Osteoblast (primary cell): ENCODE measurements around the gene STK35. TPM values are rescaled to one million over a fixed set of nuclear protein-coding genes. Genes with fewer than 3 reads are reported as not detected.
A peak's percentile ranks its signal among the peaks of the same experiment; 100 is the strongest.
"Not testable (repeated sequence)": the region's sequence is repeated elsewhere in the genome, so short reads cannot be mapped to it uniquely, and the experiment has no call there.

Source experiments
- DNase-seq: peaks from one replicate; pipeline ENCODE4 v3.0.0; 2011; ENCODE audit warnings: low spot score, mixed read lengths; ENCODE audit not compliant: insufficient read length; ENCODE audit errors: missing footprints
- H2AFZ ChIP-seq: 2 replicates; pipeline ENCODE4 v1.6.0; 2011; ENCODE audit warnings: mild to moderate bottlenecking, low read length
- H3K27ac ChIP-seq: 2 replicates; pipeline ENCODE4 v1.5.1; 2011; ENCODE audit warnings: mild to moderate bottlenecking, low read depth, low read length, moderate library complexity
- H3K27me3 ChIP-seq: 2 replicates; pipeline ENCODE4 v1.6.0; 2012; ENCODE audit warnings: mild to moderate bottlenecking, control low read depth, inconsistent platforms, low read length, moderate library complexity; ENCODE audit not compliant: insufficient read depth
- H3K36me3 ChIP-seq: 2 replicates; pipeline ENCODE4 v1.5.1; 2011; ENCODE audit warnings: mild to moderate bottlenecking, low read length, control low read depth, moderate library complexity; ENCODE audit not compliant: insufficient read depth
- H3K4me1 ChIP-seq: 2 replicates; pipeline ENCODE4 v1.5.1; 2011; ENCODE audit warnings: mild to moderate bottlenecking, low read length, control low read depth, moderate library complexity; ENCODE audit not compliant: insufficient read depth
- H3K4me2 ChIP-seq: 2 replicates; pipeline ENCODE4 v1.6.0; 2011; ENCODE audit warnings: mild to moderate bottlenecking, low read length; ENCODE audit not compliant: insufficient read depth
- H3K4me3 ChIP-seq: fragments of 200-600 bp; sonication (generic); 3 replicates; pipeline ENCODE4 v1.5.1; 2012; ENCODE audit warnings: mild to moderate bottlenecking, low read length, inconsistent platforms; ENCODE audit not compliant: insufficient read depth
- H3K79me2 ChIP-seq: 2 replicates; pipeline ENCODE4 v1.6.0; 2012; ENCODE audit warnings: mild to moderate bottlenecking, low read length, control low read depth, inconsistent platforms; ENCODE audit not compliant: insufficient read depth
- H3K9me3 ChIP-seq: 2 replicates; pipeline ENCODE4 v1.5.1; 2011; ENCODE audit warnings: low read depth, low read length, control low read depth
- H4K20me1 ChIP-seq: 2 replicates; pipeline ENCODE4 v1.6.0; 2012; ENCODE audit warnings: mild to moderate bottlenecking, low read length, control low read depth; ENCODE audit not compliant: insufficient read depth
- CTCF ChIP-seq: IDR thresholded peaks from 2 replicates; pipeline ENCODE4 v1.5.1; 2011; ENCODE audit warnings: mild to moderate bottlenecking, low read depth, low read length, moderate library complexity; ENCODE audit errors: extremely low read depth
- total RNA-seq: library from RNA; depleted of rRNA; stranded (reverse); fragments of >200 nt; gene quantifications from 2 replicates; pipeline ENCODE4 v1.2.3, GENCODE V29; 2012

The STK35 gene
- total RNA-seq, 1 donor, result 21.4 TPM

GRCh38 chr20:2170404-2170803 lies 68.8 kb downstream of the STK35 start:
- Histone ChIP-seq H2AFZ (no peak overlapping the region), H4K20me1 (no peaks in the 10 kb centered on the region), H3K27me3 (peaks cover 25% of the 10 kb centered on the region), H3K36me3 (no peaks in the 10 kb centered on the region), H3K27ac (no peak overlapping the region), H3K79me2 (no peaks in the 10 kb centered on the region), H3K4me3 (no peak overlapping the region), H3K9me3 (no peaks in the 10 kb centered on the region), H3K4me1 (no peaks in the 10 kb centered on the region), H3K4me2 (no peak overlapping the region)
- no peak for TF ChIP-seq CTCF
- DNase-seq, result no peak

- no peak for TF ChIP-seq CTCF
Observed at GRCh38 chr20:2171266-2171790, 69.7 kb downstream of the STK35 start.

GRCh38 chr20:2171840-2172239 lies 70.2 kb downstream of the STK35 start:
- DNase-seq, H3K36me3 ChIP-seq, H4K20me1 ChIP-seq, H3K79me2 ChIP-seq, H3K27ac ChIP-seq, H3K9me3 ChIP-seq, H3K4me1 ChIP-seq, H3K4me3 ChIP-seq, H3K4me2 ChIP-seq, H2AFZ ChIP-seq: not testable (repeated sequence)
- H3K27me3 ChIP-seq, result peaks cover 27% of the 10 kb centered on the region

More at GRCh38 chr20:2171266-2171790, 69.7 kb downstream of the STK35 start:
- Histone ChIP-seq H3K27ac (no peak overlapping the region), H3K4me2 (no peak overlapping the region), H2AFZ (no peak overlapping the region), H4K20me1 (no peaks in the 10 kb centered on the region), H3K27me3 (peaks cover 26% of the 10 kb centered on the region), H3K79me2 (no peaks in the 10 kb centered on the region), H3K4me3 (no peak overlapping the region), H3K9me3 (no peaks in the 10 kb centered on the region), H3K4me1 (no peaks in the 10 kb centered on the region), H3K36me3 (no peaks in the 10 kb centered on the region)
- DNase-seq, result no peak

GRCh38 chr20:2172305-2173175 lies 70.9 kb downstream of the STK35 start:
- H3K9me3 ChIP-seq, result no peaks in the 10 kb centered on the region
- H3K4me1 ChIP-seq, result no peaks in the 10 kb centered on the region
- peak; percentile 91 for DNase-seq
- no peak overlapping the region for H2AFZ ChIP-seq
- TF ChIP-seq CTCF, result peak; percentile 84
- peaks cover 33% of the 10 kb centered on the region for H3K27me3 ChIP-seq
- H4K20me1 ChIP-seq, result no peaks in the 10 kb centered on the region
- H3K4me2 ChIP-seq, result no peak overlapping the region
- no peaks in the 10 kb centered on the region for H3K79me2 ChIP-seq
- no peaks in the 10 kb centered on the region for H3K36me3 ChIP-seq
- H3K4me3 ChIP-seq, result no peak overlapping the region
- no peak overlapping the region for H3K27ac ChIP-seq
